Smooth muscle cell (in vitro differentiated cells): ENCODE measurements around the gene CATSPER1. TPM values are rescaled to one million over a fixed set of nuclear protein-coding genes. Genes with fewer than 3 reads are reported as not detected.

Experiments
- DNase-seq: peaks from one replicate; lab custom pipeline; 2025; ENCODE audit not compliant: unreplicated experiment; lab: John Stamatoyannopoulos, UW
- H2AFZ ChIP-seq: fragments of 200-600 bp; sonication (generic); 2 replicates; pipeline ENCODE4 v1.6.0; 2016; ENCODE audit warnings: antibody characterized with exemption, low read depth, mild to moderate bottlenecking
- H3F3A ChIP-seq: fragments of 200-600 bp; sonication (generic); 2 replicates; pipeline ENCODE4 v1.6.0; 2017; ENCODE audit warnings: antibody characterized with exemption, low read depth
- H3K27ac ChIP-seq: fragments of 200-600 bp; sonication (generic); 2 replicates; pipeline ENCODE4 v1.5.1; 2016; ENCODE audit warnings: low read depth, mild to moderate bottlenecking
- H3K27me3 ChIP-seq: fragments of 200-600 bp; sonication (generic); 2 replicates; pipeline ENCODE4 v1.6.1; 2016; ENCODE audit warnings: low read depth, mild to moderate bottlenecking
- H3K36me3 ChIP-seq: fragments of 200-600 bp; sonication (generic); 2 replicates; pipeline ENCODE4 v1.5.1; 2016; ENCODE audit warnings: low read depth
- H3K4me1 ChIP-seq: fragments of 200-600 bp; sonication (generic); 2 replicates; pipeline ENCODE4 v1.5.1; 2016; ENCODE audit warnings: low read depth
- H3K4me2 ChIP-seq: fragments of 200-600 bp; sonication (generic); 2 replicates; pipeline ENCODE4 v1.6.0; 2016; ENCODE audit warnings: mild to moderate bottlenecking
- H3K4me3 ChIP-seq: fragments of 200-600 bp; sonication (generic); 2 replicates; pipeline ENCODE4 v1.5.1; 2016; ENCODE audit warnings: mild to moderate bottlenecking
- H3K79me2 ChIP-seq: fragments of 200-600 bp; sonication (generic); 2 replicates; pipeline ENCODE4 v1.6.0; 2016; ENCODE audit warnings: low read depth, mild to moderate bottlenecking
- H3K9ac ChIP-seq: fragments of 200-600 bp; sonication (generic); 2 replicates; pipeline ENCODE4 v1.6.0; 2016; ENCODE audit warnings: low read depth
- H3K9me3 ChIP-seq: fragments of 200-600 bp; sonication (generic); replicated peaks from 2 replicates; pipeline ENCODE4 v1.5.1; 2016; ENCODE audit warnings: low read depth
- H4K20me1 ChIP-seq: fragments of 200-600 bp; sonication (generic); 2 replicates; pipeline ENCODE4 v1.6.0; 2016; ENCODE audit warnings: low read depth
- WGBS: methylation state at CpG from one replicate; pipeline ENCODE4 v1.1.7; 2016; ENCODE audit warnings: low lambda C conversion rate; 5-methylcytosine and 5-hydroxymethylcytosine counted together
- polyA plus RNA-seq: library from polyadenylated mRNA; unstranded; fragments of >200 nt; fragmentation: Nextera tagmentation; extraction: Ambion mirVana; gene quantifications from 2 replicates; pipeline ENCODE4 v1.2.1, GENCODE V29; 2016
- total RNA-seq: library from RNA; depleted of rRNA; stranded (reverse); fragments of >200 nt; gene quantifications from 2 replicates; pipeline ENCODE4 v1.2.3, GENCODE V29; 2014
- TF ChIP-seq, protein P1 (sequence below): fragments of 200-600 bp; sonication (generic); IDR thresholded peaks from 2 replicates; pipeline ENCODE4 v1.5.1; 2017; ENCODE audit warnings: borderline replicate concordance, mild to moderate bottlenecking, antibody characterized with exemption; ENCODE audit not compliant: insufficient read depth, poor library complexity, severe bottlenecking

Gene CATSPER1
- total and polyA plus RNA-seq, 2 experiments from 2014 or later: 0.55 TPM; not detected in 1

DNA sequence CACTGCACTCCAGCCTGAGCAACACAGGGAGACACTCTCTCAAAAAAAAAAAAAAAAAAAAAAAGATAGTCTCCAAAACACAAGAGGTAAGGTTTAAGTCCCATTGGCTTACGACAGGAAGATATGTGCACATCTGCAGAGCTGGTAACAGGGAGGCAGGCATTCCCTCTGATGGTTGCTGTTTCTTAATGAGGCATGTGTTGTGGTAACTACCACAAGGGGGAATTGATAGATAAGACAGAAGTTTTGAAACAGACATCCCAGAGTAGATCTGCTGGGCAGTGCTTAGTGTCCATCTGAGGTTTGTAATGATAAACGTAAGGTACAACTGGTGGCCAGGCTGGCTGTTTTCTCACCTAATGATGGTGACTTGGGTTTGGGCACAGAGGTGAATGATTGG lies 29.0 kb downstream of the CATSPER1 start:
- TF ChIP-seq, protein P1, sequence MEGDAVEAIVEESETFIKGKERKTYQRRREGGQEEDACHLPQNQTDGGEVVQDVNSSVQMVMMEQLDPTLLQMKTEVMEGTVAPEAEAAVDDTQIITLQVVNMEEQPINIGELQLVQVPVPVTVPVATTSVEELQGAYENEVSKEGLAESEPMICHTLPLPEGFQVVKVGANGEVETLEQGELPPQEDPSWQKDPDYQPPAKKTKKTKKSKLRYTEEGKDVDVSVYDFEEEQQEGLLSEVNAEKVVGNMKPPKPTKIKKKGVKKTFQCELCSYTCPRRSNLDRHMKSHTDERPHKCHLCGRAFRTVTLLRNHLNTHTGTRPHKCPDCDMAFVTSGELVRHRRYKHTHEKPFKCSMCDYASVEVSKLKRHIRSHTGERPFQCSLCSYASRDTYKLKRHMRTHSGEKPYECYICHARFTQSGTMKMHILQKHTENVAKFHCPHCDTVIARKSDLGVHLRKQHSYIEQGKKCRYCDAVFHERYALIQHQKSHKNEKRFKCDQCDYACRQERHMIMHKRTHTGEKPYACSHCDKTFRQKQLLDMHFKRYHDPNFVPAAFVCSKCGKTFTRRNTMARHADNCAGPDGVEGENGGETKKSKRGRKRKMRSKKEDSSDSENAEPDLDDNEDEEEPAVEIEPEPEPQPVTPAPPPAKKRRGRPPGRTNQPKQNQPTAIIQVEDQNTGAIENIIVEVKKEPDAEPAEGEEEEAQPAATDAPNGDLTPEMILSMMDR: no peak
- Histone ChIP-seq H3K9me3 (no peaks in the 10 kb centered on the region), H3K9ac (no peak overlapping the region), H2AFZ (no peak overlapping the region), H3K4me1 (no peaks in the 10 kb centered on the region), H3F3A (no peaks in the 10 kb centered on the region), H3K27ac (no peak overlapping the region), H3K4me2 (no peak overlapping the region), H3K4me3 (no peak overlapping the region), H3K27me3 (no peaks in the 10 kb centered on the region), H3K79me2 (peaks cover 25% of the 10 kb centered on the region), H4K20me1 (peaks cover 9% of the 10 kb centered on the region), H3K36me3 (peaks cover 9% of the 10 kb centered on the region)
- 97% methylated on average over 2 of the region's 2 CpGs for WGBS
- no peak for DNase-seq

DNA sequence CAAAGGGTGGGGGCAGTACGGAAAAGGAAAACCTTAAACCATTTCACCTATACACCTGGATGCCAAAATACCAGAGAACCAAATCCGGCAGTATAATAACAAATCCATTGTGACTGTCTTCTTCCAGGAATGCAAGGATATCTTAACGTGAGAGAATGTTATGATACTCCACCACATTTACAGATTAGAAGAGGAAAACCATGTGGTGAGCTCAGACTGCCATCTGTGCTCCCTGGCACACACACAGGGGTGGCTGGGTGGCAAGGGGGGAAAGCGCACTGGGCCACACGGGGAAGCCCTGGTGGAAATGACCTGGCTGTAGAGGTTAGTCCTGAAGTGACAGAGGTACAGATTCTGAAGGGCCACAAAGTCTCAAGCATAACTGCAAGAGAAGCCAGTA lies 34.2 kb downstream of the CATSPER1 start:
- Histone ChIP-seq H2AFZ (no peak overlapping the region), H3K4me3 (no peak overlapping the region), H3K9ac (no peak overlapping the region), H3F3A (no peaks in the 10 kb centered on the region), H3K27ac (no peak overlapping the region), H3K27me3 (no peaks in the 10 kb centered on the region), H3K4me2 (no peak overlapping the region), H3K79me2 (no peaks in the 10 kb centered on the region), H3K4me1 (no peaks in the 10 kb centered on the region), H3K36me3 (no peaks in the 10 kb centered on the region), H3K9me3 (no peaks in the 10 kb centered on the region), H4K20me1 (no peaks in the 10 kb centered on the region)
- no peak for DNase-seq
- WGBS: 93% methylated on average over 5 of the region's 5 CpGs
- TF ChIP-seq, protein P1: no peak

DNA sequence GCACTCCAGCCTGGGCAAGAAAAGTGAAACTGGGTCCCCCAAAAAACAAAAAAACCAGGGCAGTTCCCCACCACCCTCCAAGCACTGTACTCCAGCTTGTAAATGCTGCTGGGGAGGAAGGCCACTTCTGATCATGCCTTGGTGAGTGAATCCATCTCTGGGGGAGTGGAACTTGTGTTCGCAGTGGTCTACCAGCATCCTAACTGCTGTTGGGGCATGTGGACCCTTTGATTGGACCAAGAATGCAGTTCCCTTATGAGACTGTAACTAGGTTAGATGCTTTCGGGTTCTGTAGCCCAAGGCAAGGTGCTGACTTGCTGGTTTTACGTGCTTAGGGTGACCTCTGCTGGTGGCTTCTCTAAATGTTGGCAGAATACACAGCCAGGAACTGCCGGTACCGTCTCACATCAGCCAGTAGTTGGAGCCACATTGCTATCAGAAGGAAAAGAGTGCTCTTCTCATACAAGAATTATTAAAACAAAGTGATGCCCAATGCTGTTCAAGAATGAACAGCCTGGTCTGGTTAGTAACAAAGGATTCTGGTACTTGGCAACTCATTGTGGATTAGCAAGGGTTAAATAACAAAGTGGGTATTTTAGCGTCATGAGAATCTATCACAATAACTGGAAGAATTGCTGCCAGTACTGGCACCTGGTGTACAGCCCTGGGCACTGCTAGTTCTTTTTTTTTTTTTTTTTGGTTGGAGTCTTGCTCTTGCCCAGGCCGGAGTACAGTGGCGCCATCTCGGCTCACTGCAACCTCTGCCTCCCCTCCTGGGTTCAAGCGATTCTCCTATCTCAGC lies 37.3 kb downstream of the CATSPER1 start:
- Histone ChIP-seq H3K4me3 (no peak overlapping the region), H3F3A (no peaks in the 10 kb centered on the region), H4K20me1 (no peaks in the 10 kb centered on the region), H3K9me3 (no peaks in the 10 kb centered on the region), H3K4me2 (no peak overlapping the region), H3K36me3 (no peaks in the 10 kb centered on the region), H3K27ac (no peak overlapping the region), H3K79me2 (no peaks in the 10 kb centered on the region), H3K4me1 (no peaks in the 10 kb centered on the region), H3K9ac (no peak overlapping the region), H3K27me3 (no peaks in the 10 kb centered on the region), H2AFZ (no peak overlapping the region)
- WGBS: 44% methylated on average over 10 of the region's 10 CpGs
- peak; percentile 44 for DNase-seq
- TF ChIP-seq, protein P1: peak; percentile 87

DNA sequence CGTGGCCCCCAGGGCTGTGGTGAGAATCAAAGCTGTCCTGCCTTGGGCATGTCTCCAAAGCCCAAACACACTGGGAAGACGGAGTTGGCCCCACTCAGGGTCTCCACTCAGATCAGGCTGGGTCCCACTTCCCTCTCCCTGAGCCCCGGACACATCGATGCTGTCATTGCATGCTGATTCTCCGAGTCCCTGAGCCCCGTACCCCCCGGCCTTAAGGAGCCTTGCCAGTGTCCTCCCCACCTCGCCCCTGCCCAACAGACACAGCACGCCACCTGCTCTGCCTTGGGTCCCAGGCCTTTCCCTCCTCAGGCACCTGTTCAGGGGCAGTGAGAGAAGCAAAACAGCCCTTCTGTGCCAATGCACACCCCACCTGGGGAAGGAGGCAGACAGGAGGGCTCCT lies 38.9 kb downstream of the CATSPER1 start:
- Histone ChIP-seq H3K4me2 (no peak overlapping the region), H3K4me1 (no peaks in the 10 kb centered on the region), H3K9ac (no peak overlapping the region), H3K27ac (no peak overlapping the region), H3K4me3 (no peak overlapping the region), H3K36me3 (no peaks in the 10 kb centered on the region), H4K20me1 (no peaks in the 10 kb centered on the region), H3K27me3 (no peaks in the 10 kb centered on the region), H3K9me3 (no peaks in the 10 kb centered on the region), H3K79me2 (no peaks in the 10 kb centered on the region), H2AFZ (no peak overlapping the region), H3F3A (no peaks in the 10 kb centered on the region)
- no peak for DNase-seq
- WGBS: 90% methylated on average over 9 of the region's 9 CpGs
- TF ChIP-seq, protein P1: no peak
